RWPE1 (cell line): ENCODE results near the gene NEK10.
A peak's percentile ranks its signal among the peaks of the same experiment; 100 is the strongest.

Experiments used
- CTCF ChIA-PET: fragments of 350-600 bp; sonication (Branson Sonifier 250); formaldehyde crosslinking; extraction: SDS; loops from one replicate; lab custom pipeline; 2021; lab: Yijun Ruan, JAX
- POLR2A ChIA-PET: fragments of 400-600 bp; formaldehyde crosslinking; extraction: SDS; loops from one replicate; lab custom pipeline; 2020; ENCODE audit warnings: antibody characterized with exemption; ENCODE audit not compliant: low non-redundant PET; lab: Yijun Ruan, JAX
- DNase-seq: peaks from one replicate; pipeline ENCODE4 v3.0.0; 2012; ENCODE audit warnings: low spot score
- H3K27ac ChIP-seq: fragments of 450-650 bp; 2 replicates; pipeline ENCODE4 v1.5.1; 2017
- CTCF ChIP-seq: fragments of 450-650 bp; conservative IDR thresholded peaks from 2 replicates; pipeline ENCODE4 v1.5.1; 2017; ENCODE audit warnings: low read depth, mild to moderate bottlenecking

NEK10 gene

GRCh38 chr3:27254896-27255295 lies 114.3 kb downstream of the NEK10 start:
- no peak for DNase-seq
- no peak overlapping the region for H3K27ac ChIP-seq
- TF ChIP-seq CTCF: no peak
- ChIA-PET POLR2A (no interaction called here), CTCF (no interaction called here)

GRCh38 chr3:27253831-27254230 lies 115.4 kb downstream of the NEK10 start:
- peak; percentile 38 for DNase-seq
- POLR2A ChIA-PET: no interaction called here
- H3K27ac ChIP-seq: no peak overlapping the region
- CTCF ChIA-PET: interaction anchor here (0.5 to 1.0 kb wide), 8 partner anchors 20 to 529 kb away, joined by 3 to 5 read pairs (median 3); no protein-coding TSS in a partner anchor
- TF ChIP-seq CTCF: peak; percentile 23; the same call in 1 of the 2 replicates

GRCh38 chr3:27253391-27253790 lies 115.8 kb downstream of the NEK10 start:
- POLR2A ChIA-PET: no interaction called here
- no peak overlapping the region for H3K27ac ChIP-seq
- DNase-seq: no peak
- TF ChIP-seq CTCF: no peak
- CTCF ChIA-PET: interaction anchor here (0.5 to 1.0 kb wide), 7 partner anchors 20 to 530 kb away, joined by 3 to 5 read pairs (median 3); no protein-coding TSS in a partner anchor

- no peak for DNase-seq
- no peak for TF ChIP-seq CTCF
- CTCF ChIA-PET: interaction anchor here (0.6 kb wide), 2 partner anchors 577 to 658 kb away, joined by 3 to 4 read pairs; no protein-coding TSS in a partner anchor
- H3K27ac ChIP-seq: no peak overlapping the region
- POLR2A ChIA-PET: no interaction called here
These were observed 116.5 kb downstream of the NEK10 start for GRCh38 chr3:27252646-27253045.

- ChIA-PET CTCF (no interaction called here), POLR2A (interaction anchor here (0.5 kb wide), 1 partner anchor 437 kb away, joined by 3 read pairs; no protein-coding TSS in a partner anchor)
- TF ChIP-seq CTCF: no peak
- no peak overlapping the region for H3K27ac ChIP-seq
- DNase-seq: no peak
These were observed 124.8 kb downstream of the NEK10 start for GRCh38 chr3:27244374-27244773.

- no peak overlapping the region for H3K27ac ChIP-seq
- TF ChIP-seq CTCF: no peak
- CTCF ChIA-PET: no interaction called here
- POLR2A ChIA-PET: no interaction called here
- no peak for DNase-seq
These were observed 129.2 kb downstream of the NEK10 start for GRCh38 chr3:27239951-27240350.
